Hepatocyte (in vitro differentiated cells): ENCODE results near the gene SH3RF3.

Source experiments
- CTCF ChIP-seq: fragments of 200-600 bp; sonication (generic); IDR thresholded peaks from 2 replicates; pipeline ENCODE4 v1.5.1; 2016; ENCODE audit warnings: antibody characterized with exemption, mild to moderate bottlenecking; ENCODE audit not compliant: poor library complexity
- EZH2 ChIP-seq: fragments of 200-600 bp; sonication (generic); IDR thresholded peaks from 2 replicates; pipeline ENCODE4 v1.6.1; 2016; ENCODE audit warnings: antibody characterized with exemption, mild to moderate bottlenecking, borderline replicate concordance

- TF ChIP-seq CTCF (no peak), EZH2 (no peak)
These were observed 382.2 kb downstream of the SH3RF3 start for GRCh38 chr2:109511168-109511567.
